ENCODE results near the gene TMPRSS2. TPM values are rescaled to one million over a fixed set of nuclear protein-coding genes. Genes with fewer than 3 reads are reported as not detected.
A peak's percentile ranks its signal among the peaks of the same experiment; 100 is the strongest.

TMPRSS2 gene
- total RNA-seq, 1 donor from 2014 or later = not detected

DNA sequence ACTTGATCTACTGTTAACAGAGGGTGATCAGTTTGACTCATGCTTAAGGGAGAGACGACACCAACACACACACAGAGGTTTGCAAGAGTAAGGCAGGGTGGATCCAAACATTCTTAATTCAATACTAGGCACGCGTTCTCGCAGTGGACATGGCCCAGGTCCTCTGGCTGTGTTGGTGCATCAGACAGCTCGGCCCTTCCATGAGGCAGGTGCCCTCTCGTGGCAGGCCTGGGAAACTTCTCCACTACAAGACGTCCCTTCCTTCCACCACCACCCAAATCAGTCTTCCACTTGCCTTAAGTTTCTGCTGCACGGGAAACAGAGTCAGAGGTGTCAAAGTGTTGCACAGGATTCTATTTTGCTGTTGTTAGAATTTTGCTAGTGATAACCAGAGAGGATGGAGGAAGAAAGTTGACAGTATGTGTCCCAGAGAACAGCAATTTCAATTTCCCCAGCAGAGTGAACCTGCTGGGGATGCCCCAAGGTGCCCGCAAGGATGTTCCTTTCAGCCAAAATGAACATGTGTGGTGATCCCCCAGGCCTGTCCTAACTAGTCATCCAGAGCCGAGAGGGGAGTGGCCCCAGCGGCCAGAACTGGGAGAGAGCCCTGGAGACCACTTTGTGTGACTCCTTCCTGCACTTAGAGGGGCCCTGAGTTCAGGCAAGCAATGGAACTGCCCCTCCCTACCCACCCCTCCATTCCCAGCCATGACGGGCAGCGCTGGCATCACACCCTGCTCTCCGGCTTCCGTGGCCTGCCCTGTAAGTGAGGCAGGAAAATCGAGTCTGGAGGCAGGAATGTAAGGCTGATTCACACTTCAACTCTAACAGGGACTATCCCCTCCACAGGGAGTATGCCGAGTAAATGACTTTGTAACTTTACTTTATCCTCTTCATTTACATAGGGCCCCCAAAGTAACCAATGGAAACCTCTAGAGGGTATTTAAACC lies 47.1 kb downstream of the TMPRSS2 start:
- H3K36me3 ChIP-seq = peaks cover 31% of the 10 kb centered on the region
- H3K9me3 ChIP-seq (replicated peaks) = no peaks in the 10 kb centered on the region
- peak; percentile 64 for DNase-seq
- no peak overlapping the region for H3K4me3 ChIP-seq
- no peak overlapping the region for H3K27ac ChIP-seq (replicated peaks)
- H3K27me3 ChIP-seq (ENCODE audit: low read depth) = peaks cover 20% of the 10 kb centered on the region
- intact Hi-C loops (cut with micrococcal nuclease) = loop anchor here (2.0 kb wide), 1 partner anchor 178 kb away; no protein-coding TSS in a partner anchor
- no peaks in the 10 kb centered on the region for H3K4me1 ChIP-seq
- TF ChIP-seq CTCF (IDR thresholded peaks at IDR 0.05; ENCODE audit: borderline replicate concordance) = peak; percentile 91

DNA sequence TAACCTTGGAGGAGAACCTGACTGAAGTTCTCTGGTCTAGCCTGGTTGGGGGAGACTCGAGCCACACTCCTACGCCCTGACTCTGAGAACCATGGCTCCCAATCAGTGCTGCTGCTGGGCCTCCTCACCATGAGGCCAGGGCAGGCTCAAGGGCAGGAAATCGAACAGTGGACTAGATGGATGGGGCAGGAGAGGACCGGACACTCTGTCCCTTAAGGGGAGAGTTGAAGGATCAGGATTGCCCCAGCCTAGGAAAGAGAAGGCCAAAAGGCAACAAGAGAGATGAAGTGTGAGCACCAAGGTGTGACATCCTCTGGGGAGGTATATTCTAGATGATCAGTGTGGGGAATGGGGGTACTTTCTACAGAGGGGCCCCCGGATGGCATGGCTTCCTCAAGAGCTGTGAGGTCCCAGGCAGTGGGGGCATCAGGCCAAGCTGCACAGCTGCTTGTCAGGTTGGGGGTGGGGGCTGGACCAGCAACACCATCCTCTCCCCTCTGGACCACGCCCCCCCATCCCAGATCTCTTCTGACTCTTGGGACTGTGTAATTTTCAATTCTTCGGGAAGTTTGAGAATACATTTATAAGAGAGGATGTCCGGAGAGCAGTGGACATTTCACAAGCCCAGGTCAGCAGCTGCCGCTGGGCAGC lies 47.9 kb downstream of the TMPRSS2 start:
- Histone ChIP-seq H3K27ac (replicated peaks) (no peak overlapping the region), H3K4me3 (no peak overlapping the region), H3K36me3 (peaks cover 39% of the 10 kb centered on the region), H3K27me3 (ENCODE audit: low read depth) (peaks cover 12% of the 10 kb centered on the region), H3K4me1 (no peaks in the 10 kb centered on the region), H3K9me3 (replicated peaks) (no peaks in the 10 kb centered on the region)
- intact Hi-C loops (cut with micrococcal nuclease) = loop anchor here (2.0 kb wide), 1 partner anchor 177 kb away; no protein-coding TSS in a partner anchor
- no peak for TF ChIP-seq CTCF (IDR thresholded peaks at IDR 0.05; ENCODE audit: borderline replicate concordance)
- DNase-seq = no peak

DNA sequence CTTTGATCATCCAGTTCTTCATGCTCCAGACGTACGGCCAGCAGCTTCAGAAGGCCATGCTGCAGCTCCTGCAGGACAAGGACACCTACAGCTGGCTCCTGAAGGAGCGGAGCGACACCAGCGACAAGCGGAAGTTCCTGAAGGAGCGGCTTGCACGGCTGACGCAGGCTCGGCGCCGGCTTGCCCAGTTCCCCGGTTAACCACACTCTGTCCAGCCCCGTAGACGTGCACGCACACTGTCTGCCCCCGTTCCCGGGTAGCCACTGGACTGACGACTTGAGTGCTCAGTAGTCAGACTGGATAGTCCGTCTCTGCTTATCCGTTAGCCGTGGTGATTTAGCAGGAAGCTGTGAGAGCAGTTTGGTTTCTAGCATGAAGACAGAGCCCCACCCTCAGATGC lies 49.4 kb downstream of the TMPRSS2 start:
- intact Hi-C loops (cut with micrococcal nuclease) = no loop called here
- Histone ChIP-seq H3K4me1 (no peaks in the 10 kb centered on the region), H3K27ac (replicated peaks) (no peak overlapping the region), H3K4me3 (no peak overlapping the region), H3K27me3 (ENCODE audit: low read depth) (peaks cover 10% of the 10 kb centered on the region), H3K36me3 (peaks cover 51% of the 10 kb centered on the region), H3K9me3 (replicated peaks) (no peaks in the 10 kb centered on the region)
- no peak for DNase-seq
- TF ChIP-seq CTCF (IDR thresholded peaks at IDR 0.05; ENCODE audit: borderline replicate concordance) = no peak

DNA sequence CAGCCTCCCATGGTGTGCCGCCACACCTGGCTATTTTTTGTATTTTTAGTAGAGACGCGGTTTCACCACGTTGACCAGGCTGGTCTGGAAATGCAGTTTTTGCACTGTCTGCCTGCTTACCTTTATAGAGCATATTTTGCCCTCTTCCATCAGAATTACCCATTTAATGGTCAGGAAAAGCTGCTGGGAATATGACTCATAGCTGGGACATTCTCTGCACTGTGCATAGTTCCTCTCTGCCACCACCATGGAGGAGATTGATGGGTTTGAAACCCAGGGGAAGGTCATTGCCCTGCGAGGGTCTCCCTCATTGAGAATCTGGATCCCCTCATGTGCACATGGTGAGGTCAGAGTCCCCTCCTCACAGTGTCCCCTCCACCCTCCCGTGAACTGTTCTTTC lies 49.8 kb downstream of the TMPRSS2 start:
- no peak for TF ChIP-seq CTCF (IDR thresholded peaks at IDR 0.05; ENCODE audit: borderline replicate concordance)
- peaks cover 10% of the 10 kb centered on the region for H3K27me3 ChIP-seq (ENCODE audit: low read depth)
- DNase-seq = no peak
- no peaks in the 10 kb centered on the region for H3K4me1 ChIP-seq
- H3K4me3 ChIP-seq = no peak overlapping the region
- intact Hi-C loops (cut with micrococcal nuclease) = no loop called here
- peaks cover 56% of the 10 kb centered on the region for H3K36me3 ChIP-seq
- H3K27ac ChIP-seq (replicated peaks) = no peak overlapping the region
- H3K9me3 ChIP-seq (replicated peaks) = no peaks in the 10 kb centered on the region

- TF ChIP-seq CTCF (IDR thresholded peaks at IDR 0.05; ENCODE audit: borderline replicate concordance) = no peak
- no peaks in the 10 kb centered on the region for H3K27me3 ChIP-seq (ENCODE audit: low read depth)
- H3K9me3 ChIP-seq (replicated peaks) = no peaks in the 10 kb centered on the region
- H3K36me3 ChIP-seq = peaks cover 78% of the 10 kb centered on the region
- no peak for DNase-seq
- H3K4me1 ChIP-seq = no peaks in the 10 kb centered on the region
- intact Hi-C loops (cut with micrococcal nuclease) = no loop called here
- no peak overlapping the region for H3K27ac ChIP-seq (replicated peaks)
- no peak overlapping the region for H3K4me3 ChIP-seq
Observed at GRCh38 chr21:41453761-41454160, 54.2 kb downstream of the TMPRSS2 start.

All from left ventricle myocardium inferior (tissue), 1 donor.